Lung (tissue), 12 donors: Measurements from ENCODE around the gene JSRP1. TPM values are rescaled to one million over a fixed set of nuclear protein-coding genes. Genes with fewer than 3 reads are reported as not detected.

Experiments
- ATAC-seq: fragments of 200-7000 bp; cut with Tn5 transposase; one replicate; pipeline ENCODE4 v1.9.1; 2020; ENCODE audit warnings: moderate number of reproducible peaks; ENCODE audit not compliant: insufficient read depth, low FRiP score
- DNase-seq, 3 donors: peaks; one replicate each; pipeline ENCODE4 v3.0.0-alpha.2; 2013 to 2017
- H3K27ac ChIP-seq, 2 donors: one replicate each; pipeline ENCODE4 v1.5.1; 2013; ENCODE audit warnings: mild to moderate bottlenecking in 2 of 2, moderate library complexity in 2 of 2, control low read depth in 1 of 2, inconsistent platforms in 1 of 2, low read depth in 1 of 2, low read length in 1 of 2
- H3K27me3 ChIP-seq, 3 donors: one replicate each; pipeline ENCODE4 v1.5.1; 2013; ENCODE audit warnings: low read length in 2 of 3; ENCODE audit not compliant: control insufficient read depth in 3 of 3, insufficient read depth in 3 of 3
- H3K36me3 ChIP-seq, 4 donors: one replicate each; pipeline ENCODE4 v1.5.1; 2013; ENCODE audit warnings: low read length in 4 of 4, mild to moderate bottlenecking in 1 of 4, moderate library complexity in 1 of 4; ENCODE audit not compliant: control insufficient read depth in 4 of 4, insufficient read depth in 4 of 4
- H3K4me1 ChIP-seq, 5 donors: one replicate each; pipeline ENCODE4 v1.5.1; 2013; ENCODE audit warnings: low read length in 5 of 5, mild to moderate bottlenecking in 2 of 5, moderate library complexity in 1 of 5; ENCODE audit not compliant: control insufficient read depth in 5 of 5, insufficient read depth in 5 of 5
- H3K4me3 ChIP-seq: one replicate; pipeline ENCODE4 v1.5.1; 2013; ENCODE audit warnings: mild to moderate bottlenecking, control low read depth, moderate library complexity
- H3K9ac ChIP-seq, 2 donors: one replicate each; pipeline ENCODE4 v1.5.1; 2013; ENCODE audit warnings: low read length in 2 of 2, control low read depth in 1 of 2; ENCODE audit not compliant: insufficient read depth in 1 of 2
- H3K9me3 ChIP-seq, 4 donors: one replicate each; pipeline ENCODE4 v1.5.1; 2013; ENCODE audit warnings: low read length in 3 of 4, mild to moderate bottlenecking in 1 of 4, moderate library complexity in 1 of 4; ENCODE audit not compliant: control insufficient read depth in 4 of 4, insufficient read depth in 3 of 4
- WGBS, 2 donors: extraction: QIAGEN DNeasy Blood & Tissue Kit; methylation state at CpG; one replicate each; pipeline ENCODE4 v1.1.7; 2013; 5-methylcytosine and 5-hydroxymethylcytosine counted together
- polyA plus RNA-seq, 2 donors: library from polyadenylated mRNA; stranded (reverse); fragments of 200-250 nt; gene quantifications; one replicate each; pipeline ENCODE4 v1.2.1, GENCODE V29; 2013
- total RNA-seq, 2 donors: library from RNA; depleted of rRNA in 1 of 2; stranded (reverse); fragments of >200 nt in 1 of 2; gene quantifications; one replicate each; pipeline ENCODE4 v1.2.1, GENCODE V29; 2014 to 2021
- TF ChIP-seq, protein P1 (sequence below): IDR thresholded peaks from 2 replicates; pipeline ENCODE4 v1.5.1; 2012; ENCODE audit warnings: mild to moderate bottlenecking; ENCODE audit errors: control extremely low read depth, extremely low read depth
- donor health status: control.
- donor health status: control.
- donor health status: Bipolar disorder and iron deficiency.
- donor health status: healthy.
- donor health status: DM: yes; HTN: yes; CAD: no.

JSRP1 gene
- total and polyA plus RNA-seq, 4 donors, result 0.61 to 2.3 (median 0.88) TPM

DNA sequence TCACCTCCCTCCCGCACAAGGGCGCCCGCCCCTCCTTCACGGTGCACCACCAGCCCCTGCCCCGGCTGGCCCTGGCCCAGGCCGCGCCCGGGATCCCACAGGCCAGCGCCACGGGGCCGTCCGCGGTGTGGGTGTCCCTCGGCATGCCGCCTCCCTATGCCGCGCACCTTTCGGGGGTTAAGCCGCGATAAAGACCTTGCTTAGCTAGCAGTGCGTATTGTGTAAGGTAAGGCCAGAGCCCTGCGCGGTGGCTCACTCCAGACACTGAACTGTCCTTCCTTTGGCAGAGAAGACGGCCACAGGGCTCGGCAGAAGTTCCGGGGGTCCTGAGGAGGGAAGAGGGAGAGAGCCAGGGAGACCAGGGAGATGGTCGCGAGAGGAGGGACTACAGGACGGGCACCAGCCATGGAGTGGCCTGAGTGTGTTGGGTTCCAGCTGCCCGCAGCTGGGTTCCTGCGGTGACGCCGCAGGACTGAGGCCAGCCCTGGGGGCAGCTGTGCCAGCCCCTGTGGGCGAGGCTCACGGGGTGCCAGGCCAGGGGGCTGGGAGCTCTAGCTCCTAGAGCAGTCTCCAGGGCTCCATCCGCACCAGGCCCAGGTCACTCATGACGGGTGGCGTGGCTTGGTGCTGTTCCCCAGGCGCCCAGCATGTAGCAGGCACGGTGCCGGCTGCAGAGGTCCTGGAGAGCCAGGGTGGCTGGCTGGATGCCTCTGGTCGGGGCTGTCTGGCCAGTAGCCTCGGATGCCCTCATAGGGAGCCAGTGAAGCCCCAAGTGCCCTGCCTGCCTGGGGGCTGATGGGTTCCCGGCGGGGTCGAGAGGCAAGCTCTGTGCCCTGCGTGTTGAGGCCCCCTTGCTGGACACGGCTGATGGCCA, 27.8 kb downstream of the JSRP1 start:
- Histone ChIP-seq H3K27ac (no peak overlapping the region), H3K9ac (no peak overlapping the region), H3K27me3 (no peaks in the 10 kb centered on the region), H3K36me3 (peaks cover 9 to 86% (median 17%) of the 10 kb centered on the region in 4 donors), H3K4me1 (no peaks in the 10 kb centered on the region), H3K4me3 (no peak overlapping the region), H3K9me3 (no peaks in the 10 kb centered on the region)
- TF ChIP-seq, protein P1, sequence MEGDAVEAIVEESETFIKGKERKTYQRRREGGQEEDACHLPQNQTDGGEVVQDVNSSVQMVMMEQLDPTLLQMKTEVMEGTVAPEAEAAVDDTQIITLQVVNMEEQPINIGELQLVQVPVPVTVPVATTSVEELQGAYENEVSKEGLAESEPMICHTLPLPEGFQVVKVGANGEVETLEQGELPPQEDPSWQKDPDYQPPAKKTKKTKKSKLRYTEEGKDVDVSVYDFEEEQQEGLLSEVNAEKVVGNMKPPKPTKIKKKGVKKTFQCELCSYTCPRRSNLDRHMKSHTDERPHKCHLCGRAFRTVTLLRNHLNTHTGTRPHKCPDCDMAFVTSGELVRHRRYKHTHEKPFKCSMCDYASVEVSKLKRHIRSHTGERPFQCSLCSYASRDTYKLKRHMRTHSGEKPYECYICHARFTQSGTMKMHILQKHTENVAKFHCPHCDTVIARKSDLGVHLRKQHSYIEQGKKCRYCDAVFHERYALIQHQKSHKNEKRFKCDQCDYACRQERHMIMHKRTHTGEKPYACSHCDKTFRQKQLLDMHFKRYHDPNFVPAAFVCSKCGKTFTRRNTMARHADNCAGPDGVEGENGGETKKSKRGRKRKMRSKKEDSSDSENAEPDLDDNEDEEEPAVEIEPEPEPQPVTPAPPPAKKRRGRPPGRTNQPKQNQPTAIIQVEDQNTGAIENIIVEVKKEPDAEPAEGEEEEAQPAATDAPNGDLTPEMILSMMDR, result no peak
- DNase-seq, result no peak
- no peak for ATAC-seq
- whole genome bisulfite sequencing, 2 donors, result 96 to 97% methylated on average over 44 to 48 of the region's 48 CpGs

DNA sequence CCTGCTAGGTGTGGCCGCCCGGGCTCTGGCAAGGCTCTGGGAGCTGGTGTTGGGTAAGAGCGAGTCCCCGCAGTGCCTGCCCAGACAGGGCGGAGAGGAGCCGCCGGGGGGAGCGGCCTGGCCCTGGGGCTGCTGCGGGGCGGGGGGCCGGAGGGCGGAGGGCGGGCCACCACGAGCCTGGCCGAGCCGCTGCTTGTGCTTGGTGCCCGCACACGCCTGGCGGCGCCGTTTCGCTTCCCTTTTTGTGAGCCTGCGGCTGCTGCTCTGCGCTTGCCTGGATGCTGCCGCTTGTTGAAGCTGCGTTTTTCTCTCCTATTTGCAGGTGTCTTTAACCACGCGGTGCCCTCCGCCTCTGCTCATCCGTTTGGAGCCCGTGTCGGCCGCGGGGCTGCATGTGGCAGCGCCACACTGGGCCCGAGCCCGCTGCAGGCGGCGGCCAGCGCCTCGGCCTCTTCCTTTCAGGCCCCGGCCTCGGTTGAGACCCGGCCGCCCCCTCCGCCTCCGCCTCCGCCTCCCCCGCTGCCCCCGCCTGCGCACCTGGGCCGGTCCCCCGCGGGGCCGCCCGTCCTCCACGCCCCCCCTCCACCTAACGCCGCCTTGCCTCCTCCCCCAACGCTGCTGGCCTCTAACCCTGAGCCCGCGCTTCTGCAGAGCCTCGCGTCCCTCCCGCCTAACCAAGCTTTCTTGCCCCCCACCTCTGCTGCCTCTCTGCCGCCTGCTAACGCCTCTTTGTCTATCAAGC, 28.6 kb downstream of the JSRP1 start:
- H3K27ac ChIP-seq, result no peak overlapping the region
- no peaks in the 10 kb centered on the region for H3K9me3 ChIP-seq
- no peaks in the 10 kb centered on the region for H3K4me1 ChIP-seq
- H3K36me3 ChIP-seq, result peaks cover 9 to 87% (median 17%) of the 10 kb centered on the region in 4 donors
- no peak for ATAC-seq
- TF ChIP-seq, protein P1, result no peak
- no peak overlapping the region for H3K4me3 ChIP-seq
- no peak for DNase-seq
- no peaks in the 10 kb centered on the region for H3K27me3 ChIP-seq
- 89 to 91% methylated on average over 45 to 67 of the region's 67 CpGs for WGBS, 2 donors
- H3K9ac ChIP-seq, result no peak overlapping the region

DNA sequence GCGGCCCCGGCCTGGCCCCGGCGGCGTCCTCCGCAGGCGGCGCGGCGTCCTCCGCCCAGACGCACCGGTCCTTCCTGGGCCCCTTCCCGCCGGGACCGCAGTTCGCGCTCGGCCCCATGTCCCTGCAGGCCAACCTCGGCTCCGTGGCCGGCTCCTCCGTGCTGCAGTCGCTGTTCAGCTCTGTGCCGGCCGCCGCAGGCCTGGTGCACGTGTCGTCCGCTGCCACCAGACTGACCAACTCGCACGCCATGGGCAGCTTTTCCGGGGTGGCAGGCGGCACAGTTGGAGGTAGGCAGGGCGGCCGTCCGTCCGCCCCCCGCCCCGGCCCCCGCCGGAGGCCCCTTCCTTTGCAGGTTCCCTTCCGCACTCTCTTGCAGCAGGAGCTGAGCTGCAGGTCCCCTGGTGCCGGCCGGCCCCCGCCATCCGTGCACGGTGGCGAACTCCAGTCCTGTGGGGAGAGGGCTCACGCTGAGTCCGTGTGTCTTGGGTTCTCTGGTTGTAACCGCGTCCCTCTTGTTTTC, 29.3 kb downstream of the JSRP1 start:
- Histone ChIP-seq H3K27ac (no peak overlapping the region), H3K4me1 (no peaks in the 10 kb centered on the region), H3K27me3 (no peaks in the 10 kb centered on the region), H3K4me3 (no peak overlapping the region), H3K9me3 (no peaks in the 10 kb centered on the region), H3K36me3 (peaks cover 9 to 86% (median 17%) of the 10 kb centered on the region in 4 donors), H3K9ac (no peak overlapping the region)
- 96 to 97% methylated on average over 53 of the region's 53 CpGs for WGBS, 2 donors
- no peak for DNase-seq
- no peak for ATAC-seq
- TF ChIP-seq, protein P1, result no peak
